Hepatocyte (in vitro differentiated cells): Measurements from ENCODE around the gene MCF2L2. TPM values are rescaled to one million over a fixed set of nuclear protein-coding genes. Genes with fewer than 3 reads are reported as not detected.

Experiments used
- DNase-seq: peaks from one replicate; pipeline ENCODE4 v3.0.0-alpha.2; 2016; ENCODE audit warnings: low spot score
- H2AFZ ChIP-seq: fragments of 200-600 bp; sonication (generic); 2 replicates; pipeline ENCODE4 v1.6.0; 2016; ENCODE audit warnings: antibody characterized with exemption, mild to moderate bottlenecking
- H3K27ac ChIP-seq: fragments of 200-600 bp; sonication (generic); 2 replicates; pipeline ENCODE4 v1.5.1; 2016; ENCODE audit warnings: mild to moderate bottlenecking
- H3K27me3 ChIP-seq: fragments of 200-600 bp; sonication (generic); 2 replicates; pipeline ENCODE4 v1.6.1; 2016
- H3K36me3 ChIP-seq: fragments of 200-600 bp; sonication (generic); replicated peaks from 2 replicates; pipeline ENCODE4 v1.5.1; 2016; ENCODE audit warnings: low read depth; ENCODE audit not compliant: insufficient read depth
- H3K4me1 ChIP-seq: fragments of 200-600 bp; sonication (generic); 2 replicates; pipeline ENCODE4 v1.5.1; 2016; ENCODE audit warnings: mild to moderate bottlenecking, moderate library complexity; ENCODE audit not compliant: insufficient read depth
- H3K4me2 ChIP-seq: fragments of 200-600 bp; sonication (generic); 2 replicates; pipeline ENCODE4 v1.6.0; 2016
- H3K4me3 ChIP-seq: fragments of 200-600 bp; sonication (generic); 2 replicates; pipeline ENCODE4 v1.5.1; 2016; ENCODE audit warnings: mild to moderate bottlenecking
- H3K79me2 ChIP-seq: fragments of 200-600 bp; sonication (generic); 2 replicates; pipeline ENCODE4 v1.6.0; 2017; ENCODE audit warnings: mild to moderate bottlenecking
- H3K9me2 ChIP-seq: fragments of 200-600 bp; sonication (generic); replicated peaks from 2 replicates; pipeline ENCODE4 v1.6.0; 2017; ENCODE audit warnings: mild to moderate bottlenecking; ENCODE audit not compliant: insufficient read depth
- H3K9me3 ChIP-seq: fragments of 200-600 bp; sonication (generic); 2 replicates; pipeline ENCODE4 v1.5.1; 2016; ENCODE audit warnings: low read depth, mild to moderate bottlenecking
- H4K20me1 ChIP-seq: fragments of 200-600 bp; sonication (generic); 2 replicates; pipeline ENCODE4 v1.6.0; 2016; ENCODE audit warnings: mild to moderate bottlenecking; ENCODE audit not compliant: insufficient read depth, poor library complexity, severe bottlenecking
- EZH2 ChIP-seq: fragments of 200-600 bp; sonication (generic); IDR thresholded peaks from 2 replicates; pipeline ENCODE4 v1.6.1; 2016; ENCODE audit warnings: antibody characterized with exemption, mild to moderate bottlenecking, borderline replicate concordance
- EZH2phosphoT487 ChIP-seq: fragments of 200-600 bp; sonication (generic); IDR thresholded peaks from one replicate; pipeline ENCODE4 v1.6.1; 2018; ENCODE audit warnings: antibody characterized with exemption, mild to moderate bottlenecking, low read depth, moderate library complexity; ENCODE audit not compliant: unreplicated experiment, severe bottlenecking
- whole genome bisulfite sequencing: methylation state at CpG from one replicate; pipeline ENCODE4 v1.1.6; 2016; ENCODE audit warnings: low lambda C conversion rate; ENCODE audit errors: missing lambda C conversion rate; 5-methylcytosine and 5-hydroxymethylcytosine counted together
- polyA plus RNA-seq: library from polyadenylated mRNA; unstranded; fragments of >200 nt; fragmentation: Nextera tagmentation; extraction: Ambion mirVana; gene quantifications from 2 replicates; pipeline ENCODE4 v1.2.1, GENCODE V29; 2016
- total RNA-seq: library from RNA; depleted of rRNA; stranded (reverse); fragments of >200 nt; gene quantifications from 2 replicates; pipeline ENCODE4 v1.2.3, GENCODE V29; 2014
- TF ChIP-seq, protein P1 (sequence below): fragments of 200-600 bp; sonication (generic); IDR thresholded peaks from 2 replicates; pipeline ENCODE4 v1.5.1; 2016; ENCODE audit warnings: antibody characterized with exemption, mild to moderate bottlenecking; ENCODE audit not compliant: poor library complexity

The MCF2L2 gene
- total and polyA plus RNA-seq, 2 experiments from 2014 or later = 0.17 to 0.63 TPM

- Histone ChIP-seq H3K9me2 (no peaks in the 10 kb centered on the region), H3K4me1 (peaks cover 5% of the 10 kb centered on the region), H2AFZ (no peak overlapping the region), H4K20me1 (no peaks in the 10 kb centered on the region), H3K27me3 (no peaks in the 10 kb centered on the region), H3K27ac (peak overlapping the region; percentile 71), H3K36me3 (no peaks in the 10 kb centered on the region), H3K79me2 (no peaks in the 10 kb centered on the region), H3K4me3 (no peak overlapping the region), H3K9me3 (no peaks in the 10 kb centered on the region), H3K4me2 (peak overlapping the region; percentile 22)
- TF ChIP-seq EZH2 = no peak
- TF ChIP-seq, protein P1, sequence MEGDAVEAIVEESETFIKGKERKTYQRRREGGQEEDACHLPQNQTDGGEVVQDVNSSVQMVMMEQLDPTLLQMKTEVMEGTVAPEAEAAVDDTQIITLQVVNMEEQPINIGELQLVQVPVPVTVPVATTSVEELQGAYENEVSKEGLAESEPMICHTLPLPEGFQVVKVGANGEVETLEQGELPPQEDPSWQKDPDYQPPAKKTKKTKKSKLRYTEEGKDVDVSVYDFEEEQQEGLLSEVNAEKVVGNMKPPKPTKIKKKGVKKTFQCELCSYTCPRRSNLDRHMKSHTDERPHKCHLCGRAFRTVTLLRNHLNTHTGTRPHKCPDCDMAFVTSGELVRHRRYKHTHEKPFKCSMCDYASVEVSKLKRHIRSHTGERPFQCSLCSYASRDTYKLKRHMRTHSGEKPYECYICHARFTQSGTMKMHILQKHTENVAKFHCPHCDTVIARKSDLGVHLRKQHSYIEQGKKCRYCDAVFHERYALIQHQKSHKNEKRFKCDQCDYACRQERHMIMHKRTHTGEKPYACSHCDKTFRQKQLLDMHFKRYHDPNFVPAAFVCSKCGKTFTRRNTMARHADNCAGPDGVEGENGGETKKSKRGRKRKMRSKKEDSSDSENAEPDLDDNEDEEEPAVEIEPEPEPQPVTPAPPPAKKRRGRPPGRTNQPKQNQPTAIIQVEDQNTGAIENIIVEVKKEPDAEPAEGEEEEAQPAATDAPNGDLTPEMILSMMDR = no peak
- no peak for TF ChIP-seq EZH2phosphoT487
- WGBS = 75% methylated on average over 9 of the region's 9 CpGs
- DNase-seq = peak; percentile 57
These were observed 202.0 kb downstream of the MCF2L2 start for GRCh38 chr3:183226333-183226890.

GRCh38 chr3:183224180-183224970 lies 204.0 kb downstream of the MCF2L2 start:
- DNase-seq = no peak
- no peaks in the 10 kb centered on the region for H3K27me3 ChIP-seq
- H4K20me1 ChIP-seq = no peaks in the 10 kb centered on the region

DNA sequence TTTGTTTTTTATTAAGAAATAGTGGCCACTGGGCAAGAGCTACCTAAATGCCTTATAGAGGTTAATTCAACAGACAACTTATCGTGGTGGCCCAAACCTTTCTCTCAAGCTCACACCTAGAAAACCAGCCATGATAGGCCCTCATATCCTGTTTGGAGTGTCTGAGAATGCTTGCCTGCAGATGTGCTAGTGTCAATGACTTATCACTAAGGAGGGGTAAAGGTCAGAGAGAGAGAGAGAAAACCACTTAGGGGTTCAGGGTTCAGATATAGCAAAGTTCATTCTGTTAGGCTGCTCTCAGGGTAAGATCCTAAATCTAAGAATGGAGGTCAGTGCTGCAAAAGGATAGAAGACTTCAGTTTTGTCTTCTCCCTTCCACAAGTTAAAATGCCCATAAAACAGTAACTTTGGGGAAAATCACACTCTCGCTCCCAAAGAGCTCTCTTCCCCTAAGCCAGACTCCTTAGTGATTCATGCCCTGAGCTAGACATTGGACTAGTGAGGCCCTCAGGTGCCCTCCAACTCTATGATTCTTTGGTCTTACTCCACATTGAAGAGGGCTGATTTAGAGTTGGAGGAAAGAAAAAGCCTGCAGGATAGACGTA lies 205.7 kb downstream of the MCF2L2 start:
- no peak for TF ChIP-seq EZH2phosphoT487
- TF ChIP-seq, protein P1 = no peak
- DNase-seq = no peak
- Histone ChIP-seq H3K4me1 (peaks cover 5% of the 10 kb centered on the region), H3K36me3 (no peaks in the 10 kb centered on the region), H3K27ac (no peak overlapping the region), H2AFZ (no peak overlapping the region), H3K79me2 (no peaks in the 10 kb centered on the region), H3K27me3 (no peaks in the 10 kb centered on the region), H3K9me2 (no peaks in the 10 kb centered on the region), H3K4me3 (no peak overlapping the region), H3K9me3 (no peaks in the 10 kb centered on the region), H3K4me2 (no peak overlapping the region), H4K20me1 (no peaks in the 10 kb centered on the region)
- WGBS = 88% methylated on average over 3 of the region's 3 CpGs

More at GRCh38 chr3:183224180-183224970, 204.0 kb downstream of the MCF2L2 start:
- Histone ChIP-seq H3K27ac (no peak overlapping the region), H3K79me2 (no peaks in the 10 kb centered on the region), H3K9me3 (no peaks in the 10 kb centered on the region), H3K9me2 (no peaks in the 10 kb centered on the region), H2AFZ (no peak overlapping the region), H3K36me3 (no peaks in the 10 kb centered on the region), H3K4me3 (no peak overlapping the region), H3K4me1 (peaks cover 5% of the 10 kb centered on the region), H3K4me2 (no peak overlapping the region)
- WGBS = 84% methylated on average over 11 of the region's 11 CpGs
- TF ChIP-seq, protein P1 = no peak
- TF ChIP-seq EZH2 (no peak), EZH2phosphoT487 (no peak)
